Liver (tissue), 9 donors: ENCODE measurements around the gene KCNS1. TPM values are rescaled to one million over a fixed set of nuclear protein-coding genes. Genes with fewer than 3 reads are reported as not detected.
"Not testable (repeated sequence)": the region's sequence is repeated elsewhere in the genome, so short reads cannot be mapped to it uniquely, and the experiment has no call there.

Experiments used
- DNase-seq: peaks from one replicate; pipeline ENCODE4 v3.0.0-alpha.2; 2017; ENCODE audit warnings: low spot score
- H3K27ac ChIP-seq, 2 donors: one replicate each; pipeline ENCODE4 v1.7.0; 2013; ENCODE audit warnings: inconsistent platforms in 2 of 2, low read length in 2 of 2, control low read depth in 1 of 2, low read depth in 1 of 2, mild to moderate bottlenecking in 1 of 2
- H3K27me3 ChIP-seq, 4 donors: one replicate each; pipeline versions ENCODE4 v1.6.1 to v1.7.0; 2013; ENCODE audit warnings: low read length in 3 of 4, inconsistent platforms in 1 of 4, mild to moderate bottlenecking in 1 of 4, moderate library complexity in 1 of 4; ENCODE audit not compliant: control insufficient read depth in 4 of 4, insufficient read depth in 4 of 4
- H3K36me3 ChIP-seq, 4 donors: one replicate each; pipeline versions ENCODE4 v1.6.1 to v1.7.0; 2013; ENCODE audit warnings: low read length in 3 of 4, mild to moderate bottlenecking in 3 of 4, low read depth in 1 of 4, moderate library complexity in 1 of 4; ENCODE audit not compliant: control insufficient read depth in 4 of 4, insufficient read depth in 3 of 4
- H3K4me1 ChIP-seq, 4 donors: one replicate each; pipeline versions ENCODE4 v1.6.1 to v1.7.0; 2013; ENCODE audit warnings: low read length in 3 of 4, mild to moderate bottlenecking in 3 of 4, moderate library complexity in 1 of 4; ENCODE audit not compliant: control insufficient read depth in 4 of 4, insufficient read depth in 4 of 4
- H3K4me3 ChIP-seq, 3 donors: one replicate each; pipeline versions ENCODE4 v1.6.1 to v1.7.0; 2013; ENCODE audit warnings: low read length in 3 of 3, control low read depth in 1 of 3, low read depth in 1 of 3, mild to moderate bottlenecking in 1 of 3
- H3K9ac ChIP-seq, 2 donors: one replicate each; pipeline ENCODE4 v1.7.0; 2013; ENCODE audit warnings: low read length in 2 of 2, mild to moderate bottlenecking in 2 of 2, moderate library complexity in 2 of 2, control low read depth in 1 of 2, low read depth in 1 of 2
- H3K9me3 ChIP-seq, 4 donors: one replicate each; pipeline versions ENCODE4 v1.6.1 to v1.7.0; 2013; ENCODE audit warnings: low read length in 3 of 4; ENCODE audit not compliant: control insufficient read depth in 4 of 4
- EGR1 ChIP-seq, 2 donors: IDR thresholded peaks; 2 replicates each; pipeline ENCODE4 v1.6.1; 2016 to 2018; ENCODE audit warnings: antibody characterized with exemption in 2 of 2, low read depth in 2 of 2
- FOXA1 ChIP-seq: IDR thresholded peaks from 2 replicates; pipeline ENCODE4 v1.6.1; 2016; ENCODE audit warnings: antibody characterized with exemption
- FOXA2 ChIP-seq: IDR thresholded peaks from 2 replicates; pipeline ENCODE4 v1.6.1; 2016; ENCODE audit warnings: antibody characterized with exemption
- GABPA ChIP-seq, 2 donors: IDR thresholded peaks in 1 of 2; conservative IDR thresholded peaks in 1 of 2; 2 replicates each; pipeline ENCODE4 v1.6.1; 2016; ENCODE audit warnings: antibody characterized with exemption in 2 of 2, mild to moderate bottlenecking in 1 of 2, moderate library complexity in 1 of 2
- HNF4A ChIP-seq, 2 donors: conservative IDR thresholded peaks; 2 replicates each; pipeline ENCODE4 v1.6.1; 2016; ENCODE audit warnings: antibody characterized with exemption in 2 of 2, mild to moderate bottlenecking in 2 of 2
- HNF4G ChIP-seq: IDR thresholded peaks from 2 replicates; pipeline ENCODE4 v1.6.1; 2016; ENCODE audit warnings: antibody characterized with exemption
- NR2F2 ChIP-seq: IDR thresholded peaks from 2 replicates; pipeline ENCODE4 v1.6.1; 2016; ENCODE audit warnings: antibody characterized with exemption
- RAD21 ChIP-seq, 2 donors: IDR thresholded peaks; 2 replicates each; pipeline ENCODE4 v1.6.1; 2016; ENCODE audit warnings: antibody characterized with exemption in 2 of 2, mild to moderate bottlenecking in 2 of 2
- RXRA ChIP-seq, 2 donors: IDR thresholded peaks; 2 replicates each; pipeline ENCODE4 v1.6.1; 2017 to 2018; ENCODE audit warnings: antibody characterized with exemption in 2 of 2, mild to moderate bottlenecking in 1 of 2
- SP1 ChIP-seq: IDR thresholded peaks from 2 replicates; pipeline ENCODE4 v1.6.1; 2018; ENCODE audit warnings: antibody characterized with exemption, mild to moderate bottlenecking
- TAF1 ChIP-seq: conservative IDR thresholded peaks from 2 replicates; pipeline ENCODE4 v1.6.1; 2016; ENCODE audit warnings: antibody characterized with exemption, mild to moderate bottlenecking
- YY1 ChIP-seq: IDR thresholded peaks from 2 replicates; pipeline ENCODE4 v1.6.1; 2016; ENCODE audit warnings: antibody characterized with exemption, mild to moderate bottlenecking
- WGBS: extraction: QIAGEN DNeasy Blood & Tissue Kit; methylation state at CpG from one replicate; pipeline ENCODE4 v1.1.7; 2013; 5-methylcytosine and 5-hydroxymethylcytosine counted together
- polyA plus RNA-seq, 2 donors: library from polyadenylated mRNA; stranded (reverse) in 1 of 2; unstranded in 1 of 2; fragments of 200-250 nt in 1 of 2; fragments of >200 nt in 1 of 2; fragmentation: Nextera tagmentation in 1 of 2; extraction: Ambion mirVana in 1 of 2; gene quantifications; one replicate each; pipeline versions ENCODE4 v1.2.1 to v1.2.3, GENCODE V29; 2013 to 2015
- total RNA-seq, 2 donors: library from RNA; depleted of rRNA; stranded (reverse); fragments of >200 nt; gene quantifications; one replicate each; pipeline ENCODE4 v1.2.3, GENCODE V29; 2014
- TF ChIP-seq, protein P1 (sequence below): IDR thresholded peaks from 2 replicates; pipeline ENCODE4 v1.6.1; 2016; ENCODE audit warnings: antibody characterized with exemption
- TF ChIP-seq, protein P2 (sequence below): IDR thresholded peaks from 2 replicates; pipeline ENCODE4 v1.6.1; 2016; ENCODE audit warnings: antibody characterized with exemption
- TF ChIP-seq, protein P3 (sequence below): IDR thresholded peaks from 2 replicates; pipeline ENCODE4 v1.6.1; 2016; ENCODE audit warnings: antibody characterized with exemption, mild to moderate bottlenecking
- TF ChIP-seq, protein P4 (sequence below): IDR thresholded peaks from 2 replicates; pipeline ENCODE4 v1.6.1; 2016; ENCODE audit warnings: antibody characterized with exemption
- TF ChIP-seq, protein P5 (sequence below): fragments of 150-350 bp; IDR thresholded peaks from 2 replicates; pipeline ENCODE4 v1.5.1; 2017; ENCODE audit warnings: improper control_type of control experiment, low read depth, low read length; ENCODE audit not compliant: missing input control
- donor health status: healthy.
- donor health status: healthy.
- donor health status: healthy.
- donor health status: healthy.
- donor health status: healthy.

KCNS1 gene
- total and polyA plus RNA-seq, 4 donors = 0.02 to 0.09 TPM; not detected in 2

DNA sequence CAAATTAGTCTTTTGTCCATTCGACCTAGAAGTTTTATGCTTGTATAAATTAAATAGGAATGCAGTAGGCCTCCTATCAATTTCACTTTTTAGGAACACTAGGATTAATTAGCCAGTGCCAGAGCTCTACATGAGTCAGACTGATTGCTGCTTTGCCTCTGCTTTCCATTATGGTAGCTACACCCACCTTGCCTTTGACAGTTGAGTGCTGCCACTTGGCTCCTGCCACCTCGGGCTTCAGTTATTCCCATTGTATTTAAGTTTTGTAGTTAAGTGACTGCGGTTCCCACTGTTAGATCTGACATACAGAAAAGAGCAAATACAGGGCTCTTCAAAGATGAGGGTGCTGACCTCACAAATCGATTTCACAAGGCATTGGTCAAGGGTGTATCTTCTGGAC, 39.9 kb upstream of the KCNS1 start:
- Histone ChIP-seq H3K9me3 (no peaks in the 10 kb centered on the region), H3K9ac (no peak overlapping the region)

DNA sequence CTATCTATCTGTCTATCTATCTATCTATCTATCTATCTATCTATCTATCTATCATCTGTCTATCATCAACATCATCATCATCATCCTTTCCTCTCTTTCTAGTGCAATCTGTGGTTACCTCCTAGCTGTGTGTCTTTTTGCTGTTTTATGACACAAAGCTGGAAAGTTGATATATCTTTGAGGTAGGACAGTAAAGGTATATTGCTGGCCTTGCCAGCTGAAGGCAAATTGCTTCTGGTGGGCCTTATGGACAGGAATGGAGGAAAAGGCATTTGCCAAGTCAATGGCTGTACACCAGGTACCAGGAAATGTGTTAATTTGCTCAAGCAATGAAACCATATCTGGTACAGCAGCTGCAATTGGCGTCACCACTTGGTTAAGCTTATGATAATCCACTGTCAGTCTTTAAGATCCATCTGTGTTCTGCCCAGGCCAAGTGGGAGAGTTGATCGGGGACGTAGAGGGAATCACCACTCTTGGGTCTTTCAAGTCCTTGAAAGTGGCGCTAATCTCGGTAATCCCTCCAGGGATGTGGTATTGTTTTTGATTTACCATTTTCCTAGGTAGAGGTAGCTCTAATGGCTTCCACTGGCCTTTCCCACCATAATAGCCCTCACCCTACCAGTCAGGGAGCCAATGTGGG, 38.9 kb upstream of the KCNS1 start:
- 96% methylated on average over 5 of the region's 5 CpGs for WGBS
- not testable (repeated sequence) for H3K9ac ChIP-seq, H3K27ac ChIP-seq, H3K27me3 ChIP-seq, H3K4me3 ChIP-seq, H3K9me3 ChIP-seq, H3K36me3 ChIP-seq, H3K4me1 ChIP-seq, DNase-seq

More for the DNA sequence above, 39.9 kb upstream of the KCNS1 start:
- H3K4me3 ChIP-seq = no peak overlapping the region
- no peaks in the 10 kb centered on the region for H3K36me3 ChIP-seq
- H3K27me3 ChIP-seq = peaks cover 0 to 5% (median 0%) of the 10 kb centered on the region in 4 donors
- no peak for TF ChIP-seq RXRA (IDR thresholded peaks at IDR 0.05)
- TF ChIP-seq YY1 = no peak
- TF ChIP-seq RAD21 (IDR thresholded peaks at IDR 0.05) = no peak
- TF ChIP-seq EGR1 (IDR thresholded peaks at IDR 0.05; ENCODE audit: low read depth in 2 of 2) = no peak
- no peak for TF ChIP-seq HNF4G
- TF ChIP-seq, protein P1, sequence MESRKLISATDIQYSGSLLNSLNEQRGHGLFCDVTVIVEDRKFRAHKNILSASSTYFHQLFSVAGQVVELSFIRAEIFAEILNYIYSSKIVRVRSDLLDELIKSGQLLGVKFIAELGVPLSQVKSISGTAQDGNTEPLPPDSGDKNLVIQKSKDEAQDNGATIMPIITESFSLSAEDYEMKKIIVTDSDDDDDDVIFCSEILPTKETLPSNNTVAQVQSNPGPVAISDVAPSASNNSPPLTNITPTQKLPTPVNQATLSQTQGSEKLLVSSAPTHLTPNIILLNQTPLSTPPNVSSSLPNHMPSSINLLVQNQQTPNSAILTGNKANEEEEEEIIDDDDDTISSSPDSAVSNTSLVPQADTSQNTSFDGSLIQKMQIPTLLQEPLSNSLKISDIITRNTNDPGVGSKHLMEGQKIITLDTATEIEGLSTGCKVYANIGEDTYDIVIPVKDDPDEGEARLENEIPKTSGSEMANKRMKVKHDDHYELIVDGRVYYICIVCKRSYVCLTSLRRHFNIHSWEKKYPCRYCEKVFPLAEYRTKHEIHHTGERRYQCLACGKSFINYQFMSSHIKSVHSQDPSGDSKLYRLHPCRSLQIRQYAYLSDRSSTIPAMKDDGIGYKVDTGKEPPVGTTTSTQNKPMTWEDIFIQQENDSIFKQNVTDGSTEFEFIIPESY = no peak
- TF ChIP-seq NR2F2 = no peak
- TF ChIP-seq, protein P2, sequence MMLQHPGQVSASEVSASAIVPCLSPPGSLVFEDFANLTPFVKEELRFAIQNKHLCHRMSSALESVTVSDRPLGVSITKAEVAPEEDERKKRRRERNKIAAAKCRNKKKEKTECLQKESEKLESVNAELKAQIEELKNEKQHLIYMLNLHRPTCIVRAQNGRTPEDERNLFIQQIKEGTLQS = no peak
- no peak for TF ChIP-seq FOXA1
- TF ChIP-seq, protein P3, sequence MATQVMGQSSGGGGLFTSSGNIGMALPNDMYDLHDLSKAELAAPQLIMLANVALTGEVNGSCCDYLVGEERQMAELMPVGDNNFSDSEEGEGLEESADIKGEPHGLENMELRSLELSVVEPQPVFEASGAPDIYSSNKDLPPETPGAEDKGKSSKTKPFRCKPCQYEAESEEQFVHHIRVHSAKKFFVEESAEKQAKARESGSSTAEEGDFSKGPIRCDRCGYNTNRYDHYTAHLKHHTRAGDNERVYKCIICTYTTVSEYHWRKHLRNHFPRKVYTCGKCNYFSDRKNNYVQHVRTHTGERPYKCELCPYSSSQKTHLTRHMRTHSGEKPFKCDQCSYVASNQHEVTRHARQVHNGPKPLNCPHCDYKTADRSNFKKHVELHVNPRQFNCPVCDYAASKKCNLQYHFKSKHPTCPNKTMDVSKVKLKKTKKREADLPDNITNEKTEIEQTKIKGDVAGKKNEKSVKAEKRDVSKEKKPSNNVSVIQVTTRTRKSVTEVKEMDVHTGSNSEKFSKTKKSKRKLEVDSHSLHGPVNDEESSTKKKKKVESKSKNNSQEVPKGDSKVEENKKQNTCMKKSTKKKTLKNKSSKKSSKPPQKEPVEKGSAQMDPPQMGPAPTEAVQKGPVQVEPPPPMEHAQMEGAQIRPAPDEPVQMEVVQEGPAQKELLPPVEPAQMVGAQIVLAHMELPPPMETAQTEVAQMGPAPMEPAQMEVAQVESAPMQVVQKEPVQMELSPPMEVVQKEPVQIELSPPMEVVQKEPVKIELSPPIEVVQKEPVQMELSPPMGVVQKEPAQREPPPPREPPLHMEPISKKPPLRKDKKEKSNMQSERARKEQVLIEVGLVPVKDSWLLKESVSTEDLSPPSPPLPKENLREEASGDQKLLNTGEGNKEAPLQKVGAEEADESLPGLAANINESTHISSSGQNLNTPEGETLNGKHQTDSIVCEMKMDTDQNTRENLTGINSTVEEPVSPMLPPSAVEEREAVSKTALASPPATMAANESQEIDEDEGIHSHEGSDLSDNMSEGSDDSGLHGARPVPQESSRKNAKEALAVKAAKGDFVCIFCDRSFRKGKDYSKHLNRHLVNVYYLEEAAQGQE = no peak
- no peak for TF ChIP-seq HNF4A (conservative IDR thresholded peaks at IDR 0.05)
- no peak for TF ChIP-seq GABPA (IDR thresholded peaks at IDR 0.05 in 1 of 2, conservative IDR thresholded peaks at IDR 0.05 in 1 of 2)
- no peak for TF ChIP-seq SP1
- no peak for TF ChIP-seq TAF1
- TF ChIP-seq FOXA2 = no peak
- TF ChIP-seq, protein P4, sequence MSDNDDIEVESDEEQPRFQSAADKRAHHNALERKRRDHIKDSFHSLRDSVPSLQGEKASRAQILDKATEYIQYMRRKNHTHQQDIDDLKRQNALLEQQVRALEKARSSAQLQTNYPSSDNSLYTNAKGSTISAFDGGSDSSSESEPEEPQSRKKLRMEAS = no peak
- TF ChIP-seq, protein P5, sequence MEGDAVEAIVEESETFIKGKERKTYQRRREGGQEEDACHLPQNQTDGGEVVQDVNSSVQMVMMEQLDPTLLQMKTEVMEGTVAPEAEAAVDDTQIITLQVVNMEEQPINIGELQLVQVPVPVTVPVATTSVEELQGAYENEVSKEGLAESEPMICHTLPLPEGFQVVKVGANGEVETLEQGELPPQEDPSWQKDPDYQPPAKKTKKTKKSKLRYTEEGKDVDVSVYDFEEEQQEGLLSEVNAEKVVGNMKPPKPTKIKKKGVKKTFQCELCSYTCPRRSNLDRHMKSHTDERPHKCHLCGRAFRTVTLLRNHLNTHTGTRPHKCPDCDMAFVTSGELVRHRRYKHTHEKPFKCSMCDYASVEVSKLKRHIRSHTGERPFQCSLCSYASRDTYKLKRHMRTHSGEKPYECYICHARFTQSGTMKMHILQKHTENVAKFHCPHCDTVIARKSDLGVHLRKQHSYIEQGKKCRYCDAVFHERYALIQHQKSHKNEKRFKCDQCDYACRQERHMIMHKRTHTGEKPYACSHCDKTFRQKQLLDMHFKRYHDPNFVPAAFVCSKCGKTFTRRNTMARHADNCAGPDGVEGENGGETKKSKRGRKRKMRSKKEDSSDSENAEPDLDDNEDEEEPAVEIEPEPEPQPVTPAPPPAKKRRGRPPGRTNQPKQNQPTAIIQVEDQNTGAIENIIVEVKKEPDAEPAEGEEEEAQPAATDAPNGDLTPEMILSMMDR = no peak
- no peak for DNase-seq
- H3K27ac ChIP-seq = no peak overlapping the region
- WGBS = 78% methylated on average over 4 of the region's 4 CpGs
- peaks cover 0 to 6% (median 0%) of the 10 kb centered on the region in 4 donors for H3K4me1 ChIP-seq
